ENCODE measurements around the gene USP21. TPM values are rescaled to one million over a fixed set of nuclear protein-coding genes. Genes with fewer than 3 reads are reported as not detected.

USP21 gene
- total and polyA plus RNA-seq, 2 experiments from 2014 or later, result 6.3 to 16.5 TPM

DNA sequence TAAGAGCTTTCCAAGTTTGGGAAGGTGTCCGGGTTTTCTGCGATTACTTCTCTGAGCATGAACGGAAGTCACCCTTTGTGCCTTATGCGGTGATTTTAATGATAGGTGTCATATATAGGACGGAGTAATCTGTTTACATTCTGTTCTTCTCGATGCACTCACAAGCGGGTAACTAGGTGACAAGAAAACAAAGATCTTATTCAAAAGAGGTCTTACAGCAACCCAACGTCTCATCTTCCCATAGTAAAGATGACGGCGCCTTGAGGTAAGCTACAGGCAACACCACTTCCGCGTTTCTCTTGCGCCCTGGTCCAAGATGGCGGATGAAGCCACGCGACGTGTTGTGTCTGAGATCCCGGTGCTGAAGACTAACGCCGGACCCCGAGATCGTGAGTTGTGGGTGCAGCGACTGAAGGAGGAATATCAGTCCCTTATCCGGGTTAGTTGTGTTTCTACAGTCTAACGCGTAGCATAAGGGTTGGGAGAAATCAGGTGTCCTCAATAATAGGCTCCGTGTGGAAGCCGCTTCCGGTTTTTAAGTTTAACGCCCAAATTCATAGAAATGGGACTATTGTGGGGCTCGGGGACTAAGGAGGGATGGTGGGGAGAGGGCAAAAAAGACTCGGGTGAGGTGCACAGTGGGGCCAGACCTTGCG, 5.5 kb upstream of the USP21 start, which contains the start of gene UFC1:
TSS of gene UFC1 (plus strand) at position 297 of the 656 bp plus-strand sequence. CDS start at position 317, 20 bp downstream.
- H2AFZ ChIP-seq, result peak within 1 kb of the TSS; percentile 95
- DNase-seq, result peak; percentile 97
- peak within 1 kb of the TSS; percentile 97 for H3K27ac ChIP-seq
- in situ Hi-C loops (cut with MboI), result no loop called here
- TF ChIP-seq EZH2 (IDR thresholded peaks at IDR 0.05; ENCODE audit: insufficient read depth, poor library complexity, severe bottlenecking) (no peak), EZH2phosphoT487 (IDR thresholded peaks at IDR 0.05; ENCODE audit: insufficient read depth, low read depth) (no peak)
- H3K9me2 ChIP-seq (ENCODE audit: insufficient read depth), result no peaks in the 10 kb centered on the region
- peaks cover 3% of the 10 kb centered on the region for H3K4me1 ChIP-seq (ENCODE audit: insufficient read depth)
- peak within 1 kb of the TSS; percentile 94 for H3K4me3 ChIP-seq
- WGBS, 2 experiments (ENCODE audit: low coverage in 1 of 2, low lambda C conversion rate in 2 of 2, missing lambda C conversion rate in 2 of 2), result 1 to 2% methylated on average over 33 of the region's 33 CpGs
- H3K27me3 ChIP-seq (replicated peaks; ENCODE audit: insufficient read depth), result no peaks in the 10 kb centered on the region
- peaks cover 22% of the 10 kb centered on the region for H3F3A ChIP-seq (ENCODE audit: insufficient read depth)
- no peaks in the 10 kb centered on the region; the same call in 1 of the 2 replicates for H3K36me3 ChIP-seq (ENCODE audit: low read depth)
- peak within 1 kb of the TSS; percentile 85 for H3K4me2 ChIP-seq (ENCODE audit: unreplicated experiment)
- H3K79me2 ChIP-seq (ENCODE audit: insufficient read depth), result peaks cover 18% of the 10 kb centered on the region
- no peaks in the 10 kb centered on the region for H3K9me3 ChIP-seq (ENCODE audit: low read depth)
- no peaks in the 10 kb centered on the region for H4K20me1 ChIP-seq (ENCODE audit: insufficient read depth)
- H3K9ac ChIP-seq, result peak within 1 kb of the TSS; percentile 98

DNA sequence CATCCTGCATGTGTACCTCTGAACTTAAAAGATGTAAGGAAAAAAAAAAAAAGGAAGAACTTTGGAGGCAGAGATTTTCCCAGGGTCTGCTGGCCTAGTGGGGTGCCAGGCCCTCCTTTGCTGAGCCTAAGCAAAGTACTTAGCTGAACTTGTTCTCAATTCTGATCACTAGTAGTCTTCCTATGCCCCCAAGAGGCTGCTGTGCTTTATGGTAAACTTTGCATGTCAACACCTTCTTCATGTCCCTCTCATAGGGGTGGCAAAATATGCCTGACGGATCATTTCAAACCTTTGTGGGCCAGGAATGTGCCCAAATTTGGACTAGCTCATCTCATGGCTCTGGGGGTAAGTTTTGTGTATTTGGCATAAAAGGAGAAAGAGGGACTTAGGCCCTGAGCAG, 1.4 kb upstream of the USP21 start:
- no peak overlapping the region for H3K9ac ChIP-seq
- peaks cover 22% of the 10 kb centered on the region for H3F3A ChIP-seq (ENCODE audit: insufficient read depth)
- in situ Hi-C loops (cut with MboI), result no loop called here
- H3K9me2 ChIP-seq (ENCODE audit: insufficient read depth), result no peaks in the 10 kb centered on the region
- H3K4me1 ChIP-seq (ENCODE audit: insufficient read depth), result peaks cover 7% of the 10 kb centered on the region
- 83 to 85% methylated on average over 1 of the region's 1 CpG for WGBS, 2 experiments (ENCODE audit: low coverage in 1 of 2, low lambda C conversion rate in 2 of 2, missing lambda C conversion rate in 2 of 2)
- no peak for DNase-seq
- H3K27me3 ChIP-seq (replicated peaks; ENCODE audit: insufficient read depth), result no peaks in the 10 kb centered on the region
- H3K79me2 ChIP-seq (ENCODE audit: insufficient read depth), result peaks cover 33% of the 10 kb centered on the region
- H3K9me3 ChIP-seq (ENCODE audit: low read depth), result no peaks in the 10 kb centered on the region
- no peak overlapping the region for H2AFZ ChIP-seq
- no peak overlapping the region for H3K4me3 ChIP-seq
- TF ChIP-seq EZH2phosphoT487 (IDR thresholded peaks at IDR 0.05; ENCODE audit: insufficient read depth, low read depth), result no peak
- no peak for TF ChIP-seq EZH2 (IDR thresholded peaks at IDR 0.05; ENCODE audit: insufficient read depth, poor library complexity, severe bottlenecking)
- no peak overlapping the region for H3K4me2 ChIP-seq (ENCODE audit: unreplicated experiment)
- H3K27ac ChIP-seq, result no peak overlapping the region
- H3K36me3 ChIP-seq (ENCODE audit: low read depth), result no peaks in the 10 kb centered on the region; the same call in 1 of the 2 replicates
- no peaks in the 10 kb centered on the region for H4K20me1 ChIP-seq (ENCODE audit: insufficient read depth)

DNA sequence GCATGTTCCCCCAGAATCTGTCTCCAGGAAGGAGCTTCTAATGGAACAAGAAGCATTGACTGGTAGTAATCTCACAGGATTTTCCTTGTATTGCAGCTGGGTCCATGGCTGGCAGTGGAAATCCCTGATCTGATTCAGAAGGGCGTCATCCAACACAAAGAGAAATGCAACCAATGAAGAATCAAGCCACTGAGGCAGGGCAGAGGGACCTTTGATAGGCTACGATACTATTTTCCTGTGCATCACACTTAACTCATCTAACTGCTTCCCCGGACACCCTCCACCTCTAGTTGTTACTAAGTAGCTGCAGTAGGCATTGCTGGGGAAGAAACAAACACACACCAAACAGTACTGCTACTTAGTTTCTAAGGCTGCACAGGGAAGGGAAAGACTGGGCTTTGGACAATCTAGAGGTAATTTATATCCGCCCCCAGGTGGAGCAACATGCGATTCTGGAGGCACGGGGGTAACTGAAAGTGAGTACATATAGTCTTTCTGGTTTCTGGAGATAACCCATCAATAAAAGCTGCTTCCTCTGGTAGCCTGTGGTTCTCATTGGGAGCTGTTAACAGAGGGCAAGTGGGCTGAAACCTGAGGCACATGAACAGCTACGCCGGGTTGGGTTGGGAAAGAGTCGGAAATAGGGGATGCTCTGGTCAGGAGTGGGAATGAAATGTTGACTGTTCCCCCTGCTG, 837 bp upstream of the USP21 start:
- Histone ChIP-seq H3K79me2 (ENCODE audit: insufficient read depth) (peaks cover 33% of the 10 kb centered on the region), H3K4me2 (ENCODE audit: unreplicated experiment) (peak overlapping the region; percentile 96), H3K27ac (peak overlapping the region; percentile 73), H3K9me3 (ENCODE audit: low read depth) (no peaks in the 10 kb centered on the region), H3F3A (ENCODE audit: insufficient read depth) (peaks cover 22% of the 10 kb centered on the region), H4K20me1 (ENCODE audit: insufficient read depth) (no peaks in the 10 kb centered on the region), H2AFZ (peak overlapping the region; percentile 88), H3K9ac (peak overlapping the region; percentile 93), H3K4me1 (ENCODE audit: insufficient read depth) (peaks cover 3% of the 10 kb centered on the region; the same call in 1 of the 2 replicates), H3K4me3 (peak overlapping the region; percentile 82), H3K27me3 (replicated peaks; ENCODE audit: insufficient read depth) (no peaks in the 10 kb centered on the region), H3K9me2 (ENCODE audit: insufficient read depth) (no peaks in the 10 kb centered on the region), H3K36me3 (ENCODE audit: low read depth) (no peaks in the 10 kb centered on the region; the same call in 1 of the 2 replicates)
- TF ChIP-seq EZH2 (IDR thresholded peaks at IDR 0.05; ENCODE audit: insufficient read depth, poor library complexity, severe bottlenecking) (no peak), EZH2phosphoT487 (IDR thresholded peaks at IDR 0.05; ENCODE audit: insufficient read depth, low read depth) (no peak)
- DNase-seq, result no peak
- WGBS, 2 experiments (ENCODE audit: low coverage in 1 of 2, low lambda C conversion rate in 2 of 2, missing lambda C conversion rate in 2 of 2), result 53 to 58% methylated on average over 9 of the region's 9 CpGs
- in situ Hi-C loops (cut with MboI), result no loop called here

DNA sequence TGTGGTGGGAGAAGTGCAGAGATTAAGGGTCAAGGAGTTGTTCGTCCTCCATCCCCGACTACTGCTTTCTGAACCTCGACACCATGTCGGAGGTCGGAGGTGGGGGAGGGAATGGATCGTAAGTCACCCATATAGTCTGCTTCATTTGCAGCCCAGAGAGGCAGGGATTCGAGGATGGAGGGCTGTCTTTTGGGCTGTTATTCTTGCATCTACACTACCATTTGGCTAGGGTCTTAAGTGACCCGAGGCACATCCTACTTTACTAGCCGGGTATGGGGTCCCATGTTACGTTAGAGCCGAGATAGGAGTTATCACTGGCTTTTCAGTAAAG, 578 bp downstream of the USP21 start:
- no peak for DNase-seq
- peak overlapping the region; percentile 96 for H3K4me2 ChIP-seq (ENCODE audit: unreplicated experiment)
- peak overlapping the region; percentile 82 for H3K4me3 ChIP-seq
- WGBS, 2 experiments (ENCODE audit: low coverage in 1 of 2, low lambda C conversion rate in 2 of 2, missing lambda C conversion rate in 2 of 2), result 1 to 2% methylated on average over 11 of the region's 11 CpGs
- peaks cover 25% of the 10 kb centered on the region for H3K79me2 ChIP-seq (ENCODE audit: insufficient read depth)
- no peaks in the 10 kb centered on the region for H3K9me2 ChIP-seq (ENCODE audit: insufficient read depth)
- no peaks in the 10 kb centered on the region; the same call in 1 of the 2 replicates for H3K36me3 ChIP-seq (ENCODE audit: low read depth)
- H3K4me1 ChIP-seq (ENCODE audit: insufficient read depth), result peaks cover 3% of the 10 kb centered on the region; the same call in 1 of the 2 replicates
- no peaks in the 10 kb centered on the region for H3K9me3 ChIP-seq (ENCODE audit: low read depth)
- no peaks in the 10 kb centered on the region for H3K27me3 ChIP-seq (replicated peaks; ENCODE audit: insufficient read depth)
- H2AFZ ChIP-seq, result peak overlapping the region; percentile 88
- no peak for TF ChIP-seq EZH2 (IDR thresholded peaks at IDR 0.05; ENCODE audit: insufficient read depth, poor library complexity, severe bottlenecking)
- no peak for TF ChIP-seq EZH2phosphoT487 (IDR thresholded peaks at IDR 0.05; ENCODE audit: insufficient read depth, low read depth)
- peaks cover 34% of the 10 kb centered on the region for H3F3A ChIP-seq (ENCODE audit: insufficient read depth)
- H3K27ac ChIP-seq, result peak overlapping the region; percentile 73; the same call in 1 of the 2 replicates
- no peaks in the 10 kb centered on the region for H4K20me1 ChIP-seq (ENCODE audit: insufficient read depth)
- in situ Hi-C loops (cut with MboI), result no loop called here
- H3K9ac ChIP-seq, result peak overlapping the region; percentile 93
